Thyroid gland (tissue), 4 donors: ENCODE results near the gene MAP6.

Experiments used
- CTCF ChIP-seq, 6 experiments: fragments of 200-600 bp in 3 of 6; fragments of 450-650 bp in 3 of 6; sonication (generic) in 3 of 6; IDR thresholded peaks; one replicate each; pipeline ENCODE4 v1.5.1; 2016 to 2019; ENCODE audit warnings: antibody characterized with exemption in 6 of 6, mild to moderate bottlenecking in 2 of 6, inconsistent platforms in 1 of 6, moderate library complexity in 1 of 6
- POLR2A ChIP-seq, 2 donors: fragments of 450-650 bp; IDR thresholded peaks; one replicate each; pipeline ENCODE4 v1.6.1; 2017; ENCODE audit warnings: antibody characterized with exemption in 2 of 2, mild to moderate bottlenecking in 2 of 2, moderate library complexity in 1 of 2

- TF ChIP-seq POLR2A (IDR thresholded peaks at IDR 0.05) (no peak), CTCF (IDR thresholded peaks at IDR 0.05) (no peak)
Observed at GRCh38 chr11:75543806-75544205, 125.0 kb downstream of the MAP6 start.
